GM10248 (cell line): Measurements from ENCODE around the gene MROH7.

ENCODE experiments used
- CTCF ChIA-PET: fragments of 300-600 bp; sonication (Branson Sonifier 250); formaldehyde crosslinking; extraction: SDS; loops from one replicate; lab custom pipeline; 2021; ENCODE audit warnings: antibody characterized with exemption; lab: Yijun Ruan, JAX
- POLR2A ChIA-PET: fragments of 350-650 bp; sonication (Branson Sonifier 250); formaldehyde crosslinking; extraction: SDS; loops from one replicate; lab custom pipeline; 2020; ENCODE audit warnings: antibody characterized with exemption; lab: Yijun Ruan, JAX
- DNase-seq: peaks from one replicate; pipeline ENCODE4 v3.0.0; 2012; ENCODE audit errors: extremely low spot score
- TF ChIP-seq, protein P1 (sequence below): IDR thresholded peaks from 2 replicates; pipeline ENCODE4 v1.5.1; 2012; ENCODE audit warnings: mild to moderate bottlenecking, low read depth; ENCODE audit errors: extremely low read depth, missing control alignments, control extremely low read depth

The MROH7 gene

DNA sequence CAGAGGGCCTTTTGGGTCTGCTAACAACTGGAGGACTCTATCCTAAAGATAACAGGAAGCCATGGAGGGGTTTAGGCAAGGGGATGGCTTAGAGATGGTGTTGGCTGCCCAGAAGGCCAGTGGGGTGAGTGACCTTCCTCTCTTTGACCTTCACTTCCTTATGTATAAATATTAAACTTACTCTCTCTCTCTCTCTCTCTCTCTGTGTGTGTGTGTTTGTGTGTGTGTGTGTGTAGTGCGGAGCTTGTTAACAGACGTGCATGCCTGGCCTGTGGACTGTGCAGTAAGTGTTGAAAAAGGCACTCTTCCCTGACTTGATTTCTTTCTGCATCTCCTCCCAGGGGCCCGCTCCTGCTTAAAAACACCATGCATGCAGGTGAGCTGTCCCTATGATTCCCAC is 10.0 kb downstream of the MROH7 start:
- ChIA-PET POLR2A (no interaction called here), CTCF (no interaction called here)
- TF ChIP-seq, protein P1, sequence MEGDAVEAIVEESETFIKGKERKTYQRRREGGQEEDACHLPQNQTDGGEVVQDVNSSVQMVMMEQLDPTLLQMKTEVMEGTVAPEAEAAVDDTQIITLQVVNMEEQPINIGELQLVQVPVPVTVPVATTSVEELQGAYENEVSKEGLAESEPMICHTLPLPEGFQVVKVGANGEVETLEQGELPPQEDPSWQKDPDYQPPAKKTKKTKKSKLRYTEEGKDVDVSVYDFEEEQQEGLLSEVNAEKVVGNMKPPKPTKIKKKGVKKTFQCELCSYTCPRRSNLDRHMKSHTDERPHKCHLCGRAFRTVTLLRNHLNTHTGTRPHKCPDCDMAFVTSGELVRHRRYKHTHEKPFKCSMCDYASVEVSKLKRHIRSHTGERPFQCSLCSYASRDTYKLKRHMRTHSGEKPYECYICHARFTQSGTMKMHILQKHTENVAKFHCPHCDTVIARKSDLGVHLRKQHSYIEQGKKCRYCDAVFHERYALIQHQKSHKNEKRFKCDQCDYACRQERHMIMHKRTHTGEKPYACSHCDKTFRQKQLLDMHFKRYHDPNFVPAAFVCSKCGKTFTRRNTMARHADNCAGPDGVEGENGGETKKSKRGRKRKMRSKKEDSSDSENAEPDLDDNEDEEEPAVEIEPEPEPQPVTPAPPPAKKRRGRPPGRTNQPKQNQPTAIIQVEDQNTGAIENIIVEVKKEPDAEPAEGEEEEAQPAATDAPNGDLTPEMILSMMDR: no peak
- no peak for DNase-seq

DNA sequence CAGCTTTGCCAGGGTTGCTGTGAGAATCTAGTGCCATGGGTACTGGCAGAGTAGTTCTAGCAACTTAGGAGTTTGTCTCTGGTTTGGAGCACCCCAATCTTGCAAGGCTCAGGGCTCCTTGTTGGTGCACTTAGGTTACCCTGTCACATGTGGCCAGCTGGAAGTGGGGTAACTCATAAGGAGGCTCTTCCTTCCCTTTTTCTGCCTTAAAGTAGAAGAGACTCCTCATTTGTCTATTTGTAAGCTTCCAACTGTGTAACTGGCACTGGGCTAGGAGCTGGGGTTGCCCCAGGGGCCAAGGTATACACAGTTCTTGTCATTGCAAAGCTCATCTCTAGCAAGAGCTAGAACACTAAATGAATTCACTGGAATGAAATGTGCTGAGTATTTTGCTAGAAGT is 10.6 kb downstream of the MROH7 start:
- ChIA-PET CTCF (interaction anchor here (2.4 kb wide), 1 partner anchor 12 kb away, joined by 7 read pairs; no protein-coding TSS in a partner anchor), POLR2A (no interaction called here)
- DNase-seq: no peak
- TF ChIP-seq, protein P1: no peak

DNA sequence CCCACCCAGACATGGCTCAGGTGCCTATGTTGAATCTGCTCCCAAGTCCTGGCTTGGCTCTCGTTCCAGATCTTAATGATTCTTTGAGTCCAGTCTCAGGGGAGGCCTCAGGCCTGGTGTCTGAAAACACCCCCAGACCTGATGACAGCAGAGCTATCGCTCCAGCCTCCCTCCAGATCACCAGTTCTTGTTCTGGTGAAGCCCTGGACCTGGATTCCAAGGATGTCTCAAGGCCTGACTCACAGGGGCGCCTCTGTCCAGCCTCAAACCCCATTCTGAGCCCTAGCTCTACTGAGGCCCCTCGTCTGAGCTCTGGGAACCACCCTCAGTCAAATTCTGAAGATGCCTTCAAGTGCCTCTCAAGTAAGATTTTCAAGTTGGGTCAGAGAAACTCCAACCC is 11.4 kb downstream of the MROH7 start:
- CTCF ChIA-PET: interaction anchor here (2.4 kb wide), 1 partner anchor 12 kb away, joined by 7 read pairs; no protein-coding TSS in a partner anchor
- DNase-seq: peak; percentile 3
- POLR2A ChIA-PET: no interaction called here
- TF ChIP-seq, protein P1: no peak

DNA sequence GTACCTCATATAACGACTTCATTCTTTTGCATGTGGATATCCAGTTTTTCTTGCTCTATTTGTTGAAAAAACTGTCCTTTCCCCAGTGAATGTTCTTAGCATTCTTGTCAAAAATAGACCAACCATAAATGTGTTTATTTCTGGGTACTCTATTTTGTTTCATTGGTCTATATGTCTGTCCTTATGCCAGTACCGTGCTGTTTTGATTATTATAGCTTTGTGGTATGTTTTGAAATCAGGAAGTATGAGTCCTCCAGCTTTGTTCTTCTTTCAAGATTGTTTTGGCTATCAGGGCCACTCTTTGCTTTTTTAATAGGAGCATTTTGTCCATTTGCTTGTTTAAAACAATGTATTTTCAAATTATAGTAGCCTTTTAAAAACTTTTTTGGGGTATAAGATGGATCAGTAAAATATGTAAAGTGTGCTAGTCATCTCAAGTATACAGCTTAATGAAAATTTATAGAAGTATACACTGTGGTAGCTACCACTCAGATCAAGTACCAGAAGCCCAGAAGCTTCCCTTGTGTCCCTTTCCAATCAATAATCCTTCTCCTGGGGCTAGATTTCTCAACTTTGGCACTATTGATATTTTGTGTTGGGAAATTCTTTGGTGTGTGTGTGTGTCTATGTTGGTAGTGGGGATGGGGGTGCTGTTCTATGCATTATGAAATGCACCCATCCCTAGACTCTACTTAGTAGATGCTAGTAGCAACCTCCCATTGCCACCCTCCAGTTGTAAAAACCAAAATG is 16.8 kb downstream of the MROH7 start:
- no peak for DNase-seq

DNA sequence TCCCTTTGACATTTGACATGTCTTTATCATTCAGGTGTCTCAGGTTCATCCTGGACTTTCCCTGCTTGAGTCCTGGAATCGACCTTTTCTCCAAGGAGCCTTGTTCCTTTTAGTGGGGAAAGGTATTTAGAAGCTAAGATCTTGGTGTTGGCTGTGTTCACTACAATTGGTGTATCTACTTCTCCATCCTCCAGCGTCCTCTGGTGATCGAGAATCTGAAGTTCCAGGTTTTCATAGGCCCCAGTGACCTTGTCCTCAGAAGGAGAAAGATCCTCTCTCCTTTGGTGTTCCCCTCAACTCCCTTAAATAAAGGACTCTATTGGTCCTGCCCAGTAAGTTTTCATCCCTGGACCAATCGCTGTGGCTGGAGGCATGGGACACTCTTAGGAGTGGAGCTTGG is 22.1 kb downstream of the MROH7 start:
- no peak for DNase-seq
- POLR2A ChIA-PET: no interaction called here
- CTCF ChIA-PET: interaction anchor here (1.2 to 2.1 kb wide), 5 partner anchors 9 to 128 kb away, joined by 3 to 7 read pairs (median 5); no protein-coding TSS in a partner anchor
- TF ChIP-seq, protein P1: no peak

More for the DNA sequence above, 16.8 kb downstream of the MROH7 start:
- TF ChIP-seq, protein P1: no peak
- CTCF ChIA-PET: interaction anchor here (0.9 to 1.4 kb wide), 2 partner anchors 142 to 151 kb away, joined by 3 to 6 read pairs; partner anchors contain the start of gene TTC22
- POLR2A ChIA-PET: no interaction called here

DNA sequence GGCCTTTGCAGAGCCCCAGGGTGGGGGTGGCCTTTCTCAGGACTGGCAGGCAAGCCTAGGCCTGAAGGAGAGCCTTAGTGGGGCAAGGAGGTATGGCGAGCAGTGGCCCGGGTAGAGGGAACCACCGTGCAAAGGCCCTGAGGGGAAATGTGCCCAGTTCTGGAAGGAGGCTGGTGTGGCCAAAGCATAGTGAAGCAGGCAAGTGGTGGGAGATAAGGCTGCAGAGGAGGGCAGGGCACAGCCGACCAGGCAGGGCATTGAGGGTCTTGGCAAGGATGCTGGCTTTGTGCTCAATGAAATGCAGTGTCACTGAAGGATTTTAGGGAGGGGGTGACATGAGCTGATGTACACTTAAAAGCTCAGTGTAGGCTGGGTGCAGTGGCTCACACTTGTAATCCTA is 22.8 kb downstream of the MROH7 start:
- DNase-seq: no peak
- ChIA-PET POLR2A (no interaction called here), CTCF (interaction anchor here (0.8 to 2.1 kb wide), 5 partner anchors 11 to 281 kb away, joined by 3 to 7 read pairs (median 3); partner anchors contain the start of gene TTC22)
- TF ChIP-seq, protein P1: no peak
